Measurements from ENCODE around the gene ARHGEF26.

GRCh38 chr3:154243353-154243752 lies 122.2 kb downstream of the ARHGEF26 start:
- no peak for TF ChIP-seq EZH2phosphoT487 (IDR thresholded peaks at IDR 0.05; ENCODE audit: insufficient read depth, low read depth)
- TF ChIP-seq EZH2 (IDR thresholded peaks at IDR 0.05; ENCODE audit: insufficient read depth, poor library complexity, severe bottlenecking): no peak

All from GM23248 (cell line).